Right ventricle myocardium inferior (tissue), 1 donor: ENCODE data around the gene TMEM123. TPM values are rescaled to one million over a fixed set of nuclear protein-coding genes. Genes with fewer than 3 reads are reported as not detected.
"Not testable (repeated sequence)": the region's sequence is repeated elsewhere in the genome, so short reads cannot be mapped to it uniquely, and the experiment has no call there.

Source experiments
- ATAC-seq: fragments of 200-7000 bp; cut with Tn5 transposase; one replicate; pipeline ENCODE4 v1.9.1; 2020; ENCODE audit warnings: mild to moderate bottlenecking, moderate library complexity
- DNase-seq: peaks from one replicate; pipeline ENCODE4 v3.0.0; 2021; ENCODE audit errors: missing footprints
- intact Hi-C: fragments of 100-400 bp; cut with DNase I; formaldehyde crosslinking; loops from one replicate; pipeline ENCODE4 v1.11.0; 2022
- total RNA-seq: library from RNA; stranded (reverse); fragmentation: NEBNext Ultra II Directional; extraction: Animal tissue kit (Norgen Biotek cat#: 25700); gene quantifications from one replicate; pipeline ENCODE4 v1.2.1, GENCODE V29; 2021
- donor health status: DM: no; HTN: yes; CAD: no; lungs with severe emphysema.

Gene TMEM123
- total RNA-seq, 1 donor from 2014 or later = 80.0 TPM

DNA sequence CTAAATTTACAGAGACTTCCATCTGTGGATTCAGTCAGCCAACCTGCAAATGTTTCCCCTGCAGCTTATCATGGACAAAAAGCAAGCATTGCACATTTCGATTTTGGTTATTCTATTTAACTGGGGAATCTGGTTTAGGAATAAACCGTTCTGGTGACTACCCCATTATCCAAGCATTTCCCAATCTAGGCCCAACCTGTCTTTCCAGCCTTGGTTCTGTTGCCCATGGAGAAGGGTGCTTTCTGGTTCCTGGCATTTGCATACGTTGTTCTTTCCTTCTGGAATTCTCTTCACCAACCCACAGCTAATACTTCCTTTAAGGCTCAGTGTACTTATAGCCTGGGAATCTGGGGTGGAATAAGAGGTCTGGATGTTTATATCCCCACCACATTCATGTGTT lies 1.4 kb upstream of the TMEM123 start:
- DNase-seq (no peak), ATAC-seq (no peak)
- intact Hi-C loops = loop anchor here (5.0 kb wide), 1 partner anchor 72 kb away; no protein-coding TSS in a partner anchor

DNA sequence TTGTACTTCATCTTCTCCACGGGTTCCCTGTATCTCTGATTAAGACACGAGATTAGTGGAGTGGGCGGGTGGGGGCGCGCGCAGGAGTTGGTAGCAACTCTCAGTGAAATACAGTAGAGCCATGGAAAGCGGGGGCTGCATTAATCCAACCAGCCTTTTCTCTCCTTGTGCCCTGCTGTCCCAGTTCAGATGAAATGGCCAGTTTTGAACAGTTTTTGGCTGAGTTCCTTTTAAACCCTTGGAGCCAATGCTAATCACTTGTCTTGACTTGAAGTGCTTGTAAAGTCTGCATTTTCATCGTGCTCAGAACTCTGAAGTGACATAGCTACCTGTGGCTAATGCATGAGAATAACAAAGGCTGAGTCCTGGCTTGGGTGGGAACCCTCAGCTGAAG lies 734 bp upstream of the TMEM123 start:
- intact Hi-C loops = loop anchor here (5.0 kb wide), 1 partner anchor 71 kb away; no protein-coding TSS in a partner anchor
- ATAC-seq (no peak), DNase-seq (peak; percentile 71)

DNA sequence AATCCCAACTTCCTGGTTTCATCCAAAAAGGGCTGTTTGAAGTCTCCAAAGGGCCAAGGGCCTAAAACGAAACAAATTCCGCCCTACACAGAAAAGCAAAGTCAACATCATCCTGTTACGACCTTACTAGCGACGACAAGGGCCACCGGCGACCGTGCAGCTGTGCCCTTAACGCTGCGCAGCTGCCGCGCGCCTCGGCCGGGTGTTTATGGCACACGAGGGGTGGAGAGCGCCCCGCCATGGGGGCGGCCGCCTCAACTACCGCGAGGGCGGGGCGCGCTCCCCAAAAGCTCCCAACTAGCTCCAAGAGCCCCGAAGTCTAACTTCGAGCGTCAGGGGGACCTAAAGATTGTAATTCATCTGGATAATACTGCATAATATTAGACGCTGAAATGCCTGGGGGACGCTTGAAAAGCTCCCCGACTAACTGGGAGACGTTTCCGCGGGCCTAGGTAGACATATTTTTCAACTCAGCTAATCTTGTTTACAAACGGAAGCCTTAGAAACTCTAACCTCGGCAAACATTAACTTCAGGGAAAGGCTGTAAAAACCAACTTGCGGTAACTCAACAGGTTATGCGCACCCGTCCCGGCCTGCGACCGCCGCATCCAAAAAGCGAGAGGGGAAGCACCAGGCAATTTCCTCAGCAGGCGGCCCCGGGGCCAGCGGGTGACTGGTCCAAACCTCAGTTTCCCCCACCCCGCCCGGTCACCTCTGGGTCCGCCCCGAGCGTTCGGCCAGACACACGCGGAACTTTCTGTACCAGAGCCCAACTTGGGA lies 694 bp downstream of the TMEM123 start:
- peak; percentile 82 for ATAC-seq
- peak; percentile 88 for DNase-seq
- intact Hi-C loops = loop anchor here (1.0 to 5.0 kb wide), 2 partner anchors 70 to 105 kb away; partner anchors contain the start of gene BIRC2

DNA sequence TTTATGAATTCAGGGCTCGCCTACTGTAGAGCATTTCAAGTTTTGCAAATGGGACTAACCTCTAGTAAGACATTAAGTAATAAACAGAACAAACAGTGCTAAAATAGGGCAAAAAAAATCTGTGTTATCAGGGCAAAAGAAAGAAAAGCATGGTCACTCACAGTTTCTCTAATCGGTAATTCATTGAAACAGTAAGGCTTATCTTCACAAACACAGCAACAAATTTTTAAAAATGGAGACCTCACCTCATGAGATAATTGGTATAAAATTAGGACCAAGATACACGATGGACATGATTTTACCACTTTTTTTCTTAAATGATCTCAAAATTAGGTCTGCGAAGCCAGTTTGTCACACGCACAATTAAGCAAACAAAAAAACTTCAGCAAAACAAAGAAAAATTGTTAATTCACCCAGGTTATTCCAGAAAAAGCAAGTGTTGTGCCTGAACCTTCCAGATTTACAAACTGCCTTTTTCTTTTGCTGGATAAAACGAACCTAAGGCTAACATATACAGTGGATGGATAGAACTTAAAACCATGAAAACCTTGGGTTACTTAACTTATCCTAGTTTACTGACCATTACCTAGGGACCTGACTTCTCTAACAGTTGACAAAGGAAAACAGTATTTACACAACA lies 1.4 kb downstream of the TMEM123 start:
- no peak for ATAC-seq
- no peak for DNase-seq
- intact Hi-C loops = loop anchor here (5.0 kb wide), 1 partner anchor 69 kb away; no protein-coding TSS in a partner anchor

GRCh38 chr11:102449651-102450570 lies 2.7 kb downstream of the TMEM123 start:
- no peak for ATAC-seq
- intact Hi-C loops = loop anchor here (5.0 kb wide), 1 partner anchor 68 kb away; no protein-coding TSS in a partner anchor
- DNase-seq = no peak

DNA sequence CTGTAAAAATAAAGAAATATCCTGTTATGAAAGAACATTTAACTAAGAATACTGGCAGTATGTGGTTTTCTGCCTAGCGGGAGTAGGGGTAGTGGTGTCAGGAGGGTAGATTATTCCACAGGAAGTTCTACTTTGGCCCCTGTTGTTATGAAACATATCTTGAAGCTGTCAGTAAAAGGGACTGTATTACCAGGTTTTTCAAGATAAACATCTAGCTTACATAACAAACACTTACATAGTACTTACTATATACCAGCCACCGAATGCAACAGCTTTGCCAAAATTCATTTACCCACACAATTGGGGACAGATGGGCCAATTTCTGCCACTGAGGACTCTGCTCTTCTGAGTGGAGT lies 3.7 kb downstream of the TMEM123 start:
- no peak for DNase-seq
- intact Hi-C loops = no loop called here
- no peak for ATAC-seq

GRCh38 chr11:102447941-102448868 lies 4.4 kb downstream of the TMEM123 start:
- intact Hi-C loops = no loop called here
- DNase-seq = no peak
- ATAC-seq = no peak

- ATAC-seq (no peak), DNase-seq (no peak)
- intact Hi-C loops = no loop called here
These were observed 5.4 kb downstream of the TMEM123 start for GRCh38 chr11:102447193-102447592.

DNA sequence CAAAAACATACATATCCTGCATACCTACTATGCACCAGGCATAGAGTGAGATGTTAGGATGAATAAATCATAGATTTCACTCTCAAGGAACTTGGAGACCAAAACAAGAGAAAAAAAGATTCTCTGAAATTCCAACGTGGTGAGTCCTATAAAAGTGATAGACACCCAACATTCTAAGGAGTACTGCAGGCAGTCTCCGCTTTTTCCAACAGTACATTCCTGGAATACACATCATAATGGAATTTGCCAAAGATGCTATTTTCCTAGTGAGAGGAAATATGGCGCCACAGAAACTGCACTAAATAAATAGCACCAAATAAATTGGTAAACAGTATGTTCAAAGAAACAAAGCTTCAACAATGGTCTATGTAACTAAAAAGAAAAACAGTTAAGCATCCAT lies 6.0 kb downstream of the TMEM123 start:
- ATAC-seq = no peak
- no peak for DNase-seq
- intact Hi-C loops = no loop called here

- intact Hi-C loops, ATAC-seq, DNase-seq: not testable (repeated sequence)
These were observed 7.9 kb downstream of the TMEM123 start for GRCh38 chr11:102444693-102445092.

- DNase-seq, intact Hi-C loops: not testable (repeated sequence)
These were observed 8.4 kb downstream of the TMEM123 start for GRCh38 chr11:102444142-102444541.

GRCh38 chr11:102439063-102439363 lies 13.6 kb downstream of the TMEM123 start:
- ATAC-seq, DNase-seq, intact Hi-C loops: not testable (repeated sequence)

More at GRCh38 chr11:102444142-102444541, 8.4 kb downstream of the TMEM123 start:
- ATAC-seq = not testable (repeated sequence)

GRCh38 chr11:102438311-102439062 lies 14.1 kb downstream of the TMEM123 start:
- intact Hi-C loops = no loop called here
- ATAC-seq = no peak

DNA sequence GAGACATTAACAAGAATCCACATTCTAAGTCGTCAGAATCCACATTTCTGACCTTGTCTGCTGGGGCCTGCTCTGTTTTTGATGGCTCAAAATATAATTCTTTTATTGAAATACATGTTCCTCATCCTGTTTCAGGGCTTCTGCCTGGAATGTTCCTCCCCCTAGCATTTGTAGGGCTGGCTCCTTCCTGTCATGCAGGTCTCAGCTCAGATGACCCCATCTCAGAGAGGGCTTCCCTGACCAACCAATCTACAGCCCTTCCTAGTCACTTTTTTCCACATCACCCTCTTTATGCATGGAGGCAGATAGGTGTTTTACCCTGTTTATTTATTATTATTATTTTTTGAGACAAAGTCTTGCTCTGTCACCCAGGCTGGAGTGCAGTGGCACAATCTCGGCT lies 14.8 kb downstream of the TMEM123 start:
- DNase-seq (no peak), ATAC-seq (no peak)
- intact Hi-C loops = no loop called here

More at GRCh38 chr11:102438311-102439062, 14.1 kb downstream of the TMEM123 start:
- DNase-seq = no peak

DNA sequence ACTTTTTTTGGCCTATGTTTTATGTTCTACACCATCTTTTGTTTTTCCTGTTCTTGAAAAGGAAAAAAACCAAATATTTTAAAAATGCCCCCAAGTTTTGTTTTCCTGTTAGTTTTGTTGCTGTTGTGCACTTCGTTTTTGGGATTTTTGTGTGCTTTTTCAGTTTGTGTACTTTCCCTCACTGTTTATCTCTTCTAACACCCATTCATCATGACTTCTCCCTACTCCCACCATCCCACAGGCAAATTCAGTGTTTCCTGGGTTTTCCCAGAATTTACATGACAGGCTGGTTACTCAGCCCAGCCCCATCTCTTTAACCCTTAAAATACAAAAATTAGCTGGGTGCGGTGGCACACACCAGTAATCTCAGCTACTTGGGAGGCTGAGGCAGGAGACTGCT lies 15.6 kb downstream of the TMEM123 start:
- DNase-seq = no peak
- no peak for ATAC-seq
- intact Hi-C loops = no loop called here

GRCh38 chr11:102436561-102436960 lies 16.0 kb downstream of the TMEM123 start:
- intact Hi-C loops = no loop called here
- ATAC-seq = no peak

GRCh38 chr11:102435688-102436087 lies 16.9 kb downstream of the TMEM123 start:
- DNase-seq (no peak), ATAC-seq (no peak)
- intact Hi-C loops = no loop called here

More at GRCh38 chr11:102436561-102436960, 16.0 kb downstream of the TMEM123 start:
- no peak for DNase-seq
